Non-pigmented ciliary epithelial cell (primary cell): Measurements from ENCODE around the gene TSHR.
A peak's percentile ranks its signal among the peaks of the same experiment; 100 is the strongest.

ENCODE experiments used
- DNase-seq: peaks from one replicate; pipeline ENCODE4 v3.0.0-alpha.2; 2010; ENCODE audit warnings: low read depth

Gene TSHR

GRCh38 chr14:81137316-81137715 is 181.9 kb downstream of the TSHR start:
- peak; percentile 26 for DNase-seq

- no peak for DNase-seq
These were observed 183.0 kb downstream of the TSHR start for GRCh38 chr14:81138429-81138828.

GRCh38 chr14:81141426-81141825 is 186.0 kb downstream of the TSHR start:
- DNase-seq = no peak

- DNase-seq = no peak
These were observed 188.4 kb downstream of the TSHR start for GRCh38 chr14:81143793-81144192.

GRCh38 chr14:81144824-81145603 is 189.6 kb downstream of the TSHR start:
- no peak for DNase-seq

GRCh38 chr14:81147140-81147897 is 191.9 kb downstream of the TSHR start:
- no peak for DNase-seq

- no peak for DNase-seq
These were observed 193.2 kb downstream of the TSHR start for GRCh38 chr14:81148635-81149034.

- no peak for DNase-seq
These were observed 197.8 kb downstream of the TSHR start for GRCh38 chr14:81153187-81153586.

GRCh38 chr14:81157431-81157830 is 202.0 kb downstream of the TSHR start:
- no peak for DNase-seq

GRCh38 chr14:81161088-81161487 is 205.7 kb downstream of the TSHR start:
- DNase-seq = no peak

- DNase-seq = no peak
These were observed 206.3 kb downstream of the TSHR start for GRCh38 chr14:81161749-81162148.

GRCh38 chr14:81162941-81163340 is 207.5 kb downstream of the TSHR start:
- DNase-seq = no peak

- DNase-seq = peak; percentile 51
These were observed 208.8 kb downstream of the TSHR start for GRCh38 chr14:81164167-81164774.

GRCh38 chr14:81165188-81165587 is 209.8 kb downstream of the TSHR start:
- DNase-seq = no peak

GRCh38 chr14:81166121-81166520 is 210.7 kb downstream of the TSHR start:
- no peak for DNase-seq

GRCh38 chr14:81169267-81169666 is 213.8 kb downstream of the TSHR start:
- no peak for DNase-seq

- DNase-seq = no peak
These were observed 214.3 kb downstream of the TSHR start for GRCh38 chr14:81169711-81170103.

- DNase-seq = peak; percentile 48
These were observed 214.8 kb downstream of the TSHR start for GRCh38 chr14:81170104-81170828.

- no peak for DNase-seq
These were observed 215.4 kb downstream of the TSHR start for GRCh38 chr14:81170829-81171195.

GRCh38 chr14:81172353-81172752 is 216.9 kb downstream of the TSHR start:
- DNase-seq = no peak

GRCh38 chr14:81172881-81173280 is 217.5 kb downstream of the TSHR start:
- DNase-seq = no peak

- no peak for DNase-seq
These were observed 220.8 kb downstream of the TSHR start for GRCh38 chr14:81176241-81176640.
